Body of pancreas (tissue), 4 donors: ENCODE results near the gene M1AP.

Experiments used
- CTCF ChIP-seq, 7 experiments: fragments of 450-650 bp in 4 of 7; fragments of 200-600 bp in 3 of 7; sonication (generic) in 3 of 7; IDR thresholded peaks; one replicate each; pipeline ENCODE4 v1.5.1; 2016 to 2019; ENCODE audit warnings: antibody characterized with exemption in 7 of 7
- POLR2A ChIP-seq, 3 donors: fragments of 450-650 bp; IDR thresholded peaks; one replicate each; pipeline ENCODE4 v1.6.1; 2016; ENCODE audit warnings: antibody characterized with exemption in 3 of 3, mild to moderate bottlenecking in 2 of 3

- TF ChIP-seq CTCF (IDR thresholded peaks at IDR 0.05) (no peak), POLR2A (IDR thresholded peaks at IDR 0.05) (no peak)
These were observed 102.1 kb downstream of the M1AP start for GRCh38 chr2:74546004-74546403.
